GM21447 (cell line): ENCODE results near the gene PTPRT.

Experiments
- ATAC-seq: cut with Tn5 transposase; IDR thresholded peaks from one replicate; pipeline ENCODE4 v1.9.1; 2021; ENCODE audit not compliant: unreplicated experiment

The PTPRT gene

GRCh38 chr20:42492290-42492689 is 697.4 kb downstream of the PTPRT start:
- peak; percentile 77 for ATAC-seq

- ATAC-seq, result no peak
These were observed 704.1 kb downstream of the PTPRT start for GRCh38 chr20:42485556-42485955.

GRCh38 chr20:42484790-42485375 is 704.8 kb downstream of the PTPRT start:
- no peak for ATAC-seq

GRCh38 chr20:42484335-42484734 is 705.4 kb downstream of the PTPRT start:
- ATAC-seq, result no peak

GRCh38 chr20:42483730-42484303 is 705.9 kb downstream of the PTPRT start:
- ATAC-seq, result no peak

GRCh38 chr20:42482808-42483207 is 706.9 kb downstream of the PTPRT start:
- ATAC-seq, result no peak

GRCh38 chr20:42475773-42476172 is 713.9 kb downstream of the PTPRT start:
- no peak for ATAC-seq

GRCh38 chr20:42474646-42475045 is 715.1 kb downstream of the PTPRT start:
- ATAC-seq, result no peak

- no peak for ATAC-seq
These were observed 717.5 kb downstream of the PTPRT start for GRCh38 chr20:42472198-42472597.

- ATAC-seq, result no peak
These were observed 727.6 kb downstream of the PTPRT start for GRCh38 chr20:42461965-42462593.

- ATAC-seq, result no peak
These were observed 728.4 kb downstream of the PTPRT start for GRCh38 chr20:42461291-42461690.

- ATAC-seq, result no peak
These were observed 742.4 kb downstream of the PTPRT start for GRCh38 chr20:42447270-42447669.

- no peak for ATAC-seq
These were observed 744.9 kb downstream of the PTPRT start for GRCh38 chr20:42444799-42445198.

GRCh38 chr20:42443200-42443599 is 746.5 kb downstream of the PTPRT start:
- no peak for ATAC-seq

- ATAC-seq, result no peak
These were observed 747.0 kb downstream of the PTPRT start for GRCh38 chr20:42442716-42443115.

- ATAC-seq, result no peak
These were observed 747.8 kb downstream of the PTPRT start for GRCh38 chr20:42441864-42442331.

GRCh38 chr20:42441196-42441863 is 748.4 kb downstream of the PTPRT start:
- no peak for ATAC-seq

- ATAC-seq, result peak; percentile 72
These were observed 754.5 kb downstream of the PTPRT start for GRCh38 chr20:42435230-42435629.

GRCh38 chr20:42432496-42433334 is 757.0 kb downstream of the PTPRT start:
- ATAC-seq, result no peak

- no peak for ATAC-seq
These were observed 759.1 kb downstream of the PTPRT start for GRCh38 chr20:42430598-42430997.
